GM21723 (cell line): ENCODE measurements around the gene DLG2.
"Not testable (repeated sequence)": the region's sequence is repeated elsewhere in the genome, so short reads cannot be mapped to it uniquely, and the experiment has no call there.

Experiments used
- ATAC-seq: cut with Tn5 transposase; IDR thresholded peaks from one replicate; pipeline ENCODE4 v1.9.1; 2021; ENCODE audit warnings: mild to moderate bottlenecking, moderate library complexity; ENCODE audit not compliant: unreplicated experiment

DLG2 gene

DNA sequence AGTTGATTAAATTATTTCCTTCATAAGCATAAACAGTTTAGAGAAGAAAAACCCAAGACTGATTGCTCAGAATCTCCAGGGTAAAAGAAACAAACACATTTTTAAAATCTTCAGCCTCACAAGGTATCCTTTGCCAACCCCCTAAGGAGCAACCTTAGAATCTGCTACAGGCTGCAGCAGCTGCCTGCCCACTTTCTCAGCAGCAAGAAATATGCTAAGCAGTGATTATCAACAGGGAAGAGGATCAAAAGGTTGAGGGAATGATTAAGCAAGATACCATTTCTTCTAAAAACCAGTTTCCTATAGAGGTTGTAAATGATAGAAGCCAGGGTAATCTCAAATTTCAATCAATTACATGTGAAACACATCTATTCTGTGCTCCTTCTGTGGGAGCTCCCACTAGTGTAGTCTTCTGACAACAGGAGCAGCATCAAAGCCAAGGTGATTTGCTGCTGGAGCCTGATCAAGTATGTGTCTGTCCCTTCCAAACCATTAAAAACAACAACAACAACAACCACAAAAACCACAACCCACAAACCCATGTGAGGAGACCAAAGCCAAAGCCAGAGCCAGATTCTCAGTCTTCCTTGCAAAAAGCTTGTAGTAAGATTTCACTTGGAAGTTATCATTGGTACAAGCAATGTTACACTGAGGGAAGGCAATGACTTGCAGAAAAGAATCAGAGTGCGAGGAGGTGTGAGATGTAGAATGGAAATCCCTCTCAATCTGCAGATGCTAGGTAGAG is 761.2 kb downstream of the DLG2 start:
- no peak for ATAC-seq

DNA sequence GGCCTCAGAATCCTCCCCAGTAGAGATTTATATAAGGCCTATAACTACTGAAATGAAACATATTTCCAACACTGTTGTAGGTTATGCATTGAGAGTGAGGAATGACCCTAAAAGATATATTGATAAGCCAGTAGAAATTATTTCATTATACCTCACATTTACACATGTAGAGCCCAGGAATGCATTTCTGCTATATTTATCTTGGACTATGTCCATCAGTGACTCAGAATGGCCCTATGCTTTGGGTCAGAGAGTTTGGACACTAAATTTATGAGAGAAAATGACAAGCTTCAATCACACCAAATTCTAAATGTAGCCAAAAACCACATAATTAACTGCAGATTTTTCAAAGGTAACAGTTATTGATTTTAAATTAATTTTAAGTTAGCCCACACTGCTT is 761.9 kb downstream of the DLG2 start:
- ATAC-seq: no peak

DNA sequence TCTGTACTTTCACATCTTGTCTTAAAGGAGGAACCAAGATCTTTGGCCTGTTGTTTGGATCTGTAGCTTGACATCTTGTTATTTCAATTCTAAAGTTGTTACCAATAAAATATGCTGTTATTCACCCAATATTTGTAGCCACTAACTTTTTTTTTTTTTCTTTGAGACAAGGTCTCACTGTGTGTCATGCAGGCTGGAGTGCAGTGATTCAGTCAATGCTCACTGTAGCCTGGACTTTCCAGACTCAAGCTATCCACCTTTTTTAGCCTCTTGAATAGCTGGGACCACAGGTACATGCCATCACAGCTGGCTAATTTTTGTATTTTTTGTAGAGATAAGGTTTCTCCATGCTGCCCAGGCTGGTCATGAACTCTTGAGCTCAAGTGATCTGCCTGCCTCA is 769.4 kb downstream of the DLG2 start:
- no peak for ATAC-seq

DNA sequence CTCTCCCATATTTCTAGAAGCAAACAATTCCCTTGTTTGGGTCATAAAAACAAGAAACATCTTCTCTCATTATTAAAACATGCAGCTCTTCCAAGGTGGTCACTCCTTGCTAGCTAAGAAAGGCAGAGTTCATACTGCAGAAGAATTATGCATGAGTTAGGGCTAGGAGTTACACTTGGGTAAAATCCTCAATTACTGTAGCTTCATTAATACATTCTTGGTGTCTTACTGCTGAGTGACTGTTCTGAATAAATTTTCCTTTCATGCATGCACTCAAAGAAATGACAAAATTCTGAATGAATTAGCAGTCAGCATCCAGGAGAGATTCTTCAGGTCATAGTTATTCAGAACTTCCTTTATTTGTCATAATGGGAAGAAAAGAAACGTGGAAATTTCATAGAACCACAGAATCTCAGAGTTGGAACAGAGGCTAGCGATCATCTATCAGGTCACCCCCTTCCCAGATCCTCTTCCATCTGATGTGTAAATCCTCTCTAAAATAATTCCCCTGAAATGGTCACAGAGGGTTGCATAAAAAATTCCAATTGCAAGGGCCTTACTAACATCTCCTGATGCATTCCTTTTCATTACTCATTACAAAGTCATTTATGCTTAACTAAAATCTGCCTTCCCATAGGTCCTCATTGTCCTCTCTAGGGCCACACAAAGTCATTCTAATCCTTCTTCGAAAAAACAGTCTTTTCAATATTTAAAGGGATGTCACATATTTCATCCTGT is 771.5 kb downstream of the DLG2 start:
- no peak for ATAC-seq

DNA sequence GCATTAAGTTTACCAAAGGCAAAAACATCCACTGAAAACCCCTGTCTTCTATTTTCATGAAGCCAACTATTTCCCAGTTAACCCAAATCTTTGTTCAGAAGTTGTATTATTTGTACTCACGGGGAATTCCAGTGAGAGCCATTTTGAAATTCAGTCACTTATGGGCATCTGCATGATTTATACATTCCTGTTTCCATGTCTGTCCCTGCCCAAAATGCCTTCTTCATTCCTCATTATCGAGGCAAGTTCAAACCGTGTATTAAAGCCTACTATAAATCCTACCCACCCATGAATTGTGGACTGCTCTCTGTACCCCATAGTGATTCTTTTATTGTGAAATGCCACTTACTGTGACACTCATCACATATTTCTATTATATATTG is 772.7 kb downstream of the DLG2 start:
- ATAC-seq: no peak

DNA sequence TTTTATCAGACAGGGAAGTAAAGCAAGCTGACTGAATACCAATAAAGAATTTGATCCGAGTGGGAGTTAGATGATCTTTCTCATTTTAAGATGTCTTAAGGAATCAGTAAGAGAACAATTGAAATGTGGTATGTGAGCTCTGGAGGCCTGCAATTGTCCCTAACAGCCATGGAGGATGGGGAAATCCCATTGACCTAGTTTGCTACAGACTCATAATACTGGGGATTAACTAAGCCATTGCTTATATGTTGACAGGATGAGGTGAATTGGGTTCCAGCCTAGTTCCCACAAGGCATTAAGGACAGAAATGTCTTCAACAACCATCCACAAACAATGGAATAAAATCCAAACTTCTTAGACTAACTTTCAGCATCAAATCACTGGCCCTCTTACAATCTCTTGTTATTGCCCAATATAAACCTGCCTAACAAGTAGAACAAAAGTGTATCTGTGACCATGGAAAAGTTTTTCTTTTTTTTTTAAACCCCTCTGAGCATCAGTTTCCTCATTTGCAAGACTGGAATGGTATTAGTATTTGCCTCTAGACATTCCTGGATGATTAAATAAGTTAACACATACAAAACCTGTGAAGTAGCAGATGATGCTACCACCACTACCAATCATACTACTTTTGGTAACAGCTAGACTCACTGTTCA is 773.2 kb downstream of the DLG2 start:
- no peak for ATAC-seq

DNA sequence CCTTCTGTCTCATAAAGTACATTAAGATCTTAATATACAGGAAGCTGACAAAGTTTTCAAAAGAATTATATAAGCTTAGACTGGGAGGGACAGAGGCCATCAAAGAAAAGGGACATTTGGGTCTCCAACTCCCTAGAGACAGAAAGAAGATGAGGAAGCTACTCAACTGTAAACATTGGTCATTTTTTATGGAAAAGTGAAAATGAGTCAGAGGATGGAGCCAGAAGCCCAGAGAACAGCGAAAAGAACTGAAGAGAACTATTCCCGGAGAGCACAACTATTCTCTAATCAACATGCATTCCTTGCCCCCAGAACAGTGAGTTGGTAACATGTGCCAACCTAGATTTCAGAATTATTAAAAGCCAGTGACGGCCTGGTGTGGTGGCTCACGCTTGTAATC is 779.3 kb downstream of the DLG2 start:
- no peak for ATAC-seq

DNA sequence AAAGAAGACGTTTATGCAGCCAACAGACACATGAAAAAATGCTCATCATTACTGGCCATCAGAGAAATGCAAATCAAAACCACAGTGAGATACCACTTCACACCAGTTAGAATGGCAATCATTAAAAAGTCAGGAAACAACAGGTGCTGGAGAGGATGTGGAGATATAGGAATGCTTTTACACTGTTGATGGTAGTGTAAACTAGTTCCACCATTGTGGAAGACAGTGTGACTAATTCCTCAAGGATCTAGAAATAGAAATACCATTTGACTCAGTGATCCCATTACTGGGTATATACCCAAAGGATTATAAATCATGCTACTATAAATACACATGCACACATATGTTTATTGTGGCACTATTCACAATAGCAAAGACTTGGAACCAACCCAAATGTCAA is 786.9 kb downstream of the DLG2 start:
- ATAC-seq: not testable (repeated sequence)

DNA sequence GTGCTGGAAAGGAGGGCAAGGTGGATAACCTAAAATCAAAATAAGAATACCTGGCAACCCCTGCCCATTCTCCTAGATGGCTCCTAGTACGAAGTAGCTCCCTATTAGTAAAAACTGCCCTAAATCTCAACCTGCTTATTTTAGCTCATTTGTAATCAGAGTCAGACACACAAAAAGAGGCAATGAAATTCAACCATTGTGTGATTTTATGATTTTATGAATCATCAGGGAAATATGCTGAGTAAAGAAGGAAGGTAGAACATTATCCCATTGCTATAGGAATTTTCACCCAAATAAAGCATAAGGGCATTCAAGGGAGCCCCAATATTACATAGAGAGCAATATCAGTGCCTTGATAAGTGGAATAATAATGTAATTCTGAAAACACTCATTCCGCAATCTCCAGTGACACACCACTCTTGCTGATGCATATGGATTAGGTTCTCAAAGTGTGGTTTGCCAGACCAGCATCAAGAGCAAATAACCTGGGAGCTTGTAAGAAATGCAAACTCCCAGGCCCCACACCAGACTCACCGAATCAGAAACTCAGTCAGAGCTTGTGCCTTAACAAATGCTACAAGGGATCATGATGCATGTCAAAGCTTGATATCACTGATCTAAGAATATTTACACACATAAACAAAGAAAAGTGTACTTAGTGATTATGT is 789.6 kb downstream of the DLG2 start:
- ATAC-seq: no peak

DNA sequence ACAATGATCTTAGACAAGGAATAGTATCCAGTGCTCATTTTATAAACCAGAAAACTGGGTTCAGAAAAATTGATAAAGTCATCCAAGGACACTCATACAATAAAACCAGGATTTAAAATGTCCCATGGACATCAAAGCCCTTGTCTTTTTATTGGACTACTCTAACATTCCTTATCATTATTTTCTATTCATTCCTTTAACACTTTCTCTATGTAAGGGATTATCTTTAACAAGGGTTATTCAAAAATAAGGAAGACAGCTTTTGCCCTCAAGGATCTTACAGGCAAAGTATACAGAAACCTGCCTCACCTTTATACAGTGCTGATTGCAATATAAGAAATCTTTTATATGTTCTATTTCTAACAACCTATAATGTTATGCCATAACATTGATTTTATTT is 790.8 kb downstream of the DLG2 start:
- ATAC-seq: no peak

DNA sequence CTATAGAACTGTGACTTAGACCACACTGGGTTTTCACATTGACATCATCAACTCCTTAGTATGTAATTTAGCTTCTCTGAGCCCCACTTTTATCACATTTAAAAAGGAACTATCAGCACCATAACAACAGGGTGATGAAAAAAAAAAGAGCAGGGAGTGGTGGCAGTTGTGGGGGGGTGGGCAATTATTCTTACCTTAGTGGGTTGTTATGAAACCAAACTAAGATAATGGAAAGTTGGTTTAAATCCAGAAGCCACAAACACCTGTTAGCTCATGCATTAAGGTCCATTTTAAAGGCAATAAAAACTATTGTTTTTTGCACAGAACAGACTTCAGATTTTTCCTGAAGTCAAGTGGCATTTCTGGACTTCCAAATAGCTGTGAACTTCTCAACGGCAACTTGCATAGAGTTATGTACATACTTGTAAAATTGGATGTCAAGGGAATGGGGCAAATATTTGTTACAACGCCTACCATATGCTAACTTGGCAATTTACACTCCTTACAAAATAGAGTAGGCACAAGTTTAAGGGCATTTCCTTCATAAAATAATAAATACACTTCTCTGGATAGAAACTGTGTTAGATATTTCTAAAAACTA is 793.6 kb downstream of the DLG2 start:
- no peak for ATAC-seq

DNA sequence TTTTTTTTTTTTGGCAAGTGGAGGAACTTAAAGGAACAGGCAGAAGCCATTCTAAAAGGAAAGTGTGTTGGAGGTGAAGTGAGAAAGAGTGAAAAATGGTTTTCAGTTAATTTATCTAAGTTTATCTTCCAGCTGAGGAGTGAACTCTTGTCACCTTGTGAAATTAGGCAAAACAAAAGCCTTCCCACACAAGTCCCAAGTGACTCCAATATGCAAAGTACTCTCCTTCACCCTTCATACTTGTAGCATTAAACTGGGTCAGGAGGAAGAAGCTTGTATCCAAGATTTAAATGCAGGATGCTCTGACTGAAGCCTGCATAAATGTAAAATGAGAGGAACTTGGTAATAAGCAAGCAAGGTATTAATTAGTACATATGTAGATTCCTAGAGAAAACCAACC is 796.8 kb downstream of the DLG2 start:
- no peak for ATAC-seq

DNA sequence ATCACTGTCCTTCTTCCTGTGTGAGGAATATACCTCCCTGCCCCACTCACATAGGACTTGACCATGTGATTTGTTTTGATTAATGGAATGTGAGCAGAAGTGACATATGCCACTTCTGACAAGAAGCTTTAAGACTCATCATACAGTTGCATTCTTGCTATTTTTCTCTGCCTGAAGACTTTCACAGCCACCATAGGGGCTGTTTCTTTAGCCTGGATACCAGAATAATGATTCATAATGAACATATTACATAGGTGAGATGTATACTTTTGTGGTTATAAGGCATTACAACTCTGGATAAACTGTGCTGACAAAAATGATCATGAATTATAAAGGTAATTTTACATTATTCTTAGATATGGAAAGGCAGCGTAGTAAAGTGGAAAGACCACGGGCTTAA is 798.0 kb downstream of the DLG2 start:
- no peak for ATAC-seq

DNA sequence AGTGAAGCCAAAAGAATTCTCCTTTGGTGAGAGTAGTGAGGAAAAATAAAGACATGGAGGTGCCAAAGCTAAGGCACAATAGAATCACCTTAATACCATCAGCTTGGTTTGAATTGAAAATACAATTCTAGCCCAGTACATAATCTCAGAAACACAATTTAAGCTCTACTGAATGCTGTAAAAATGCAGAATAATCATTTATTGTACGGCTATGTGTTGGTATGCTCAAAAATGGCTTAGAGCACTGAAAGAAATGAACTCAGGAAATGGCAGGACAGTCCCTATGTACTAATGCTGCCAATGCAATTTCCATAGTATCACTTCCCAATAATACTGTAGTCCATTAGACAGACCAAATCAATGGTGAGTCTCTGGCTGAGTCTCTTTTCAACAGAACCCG is 798.5 kb downstream of the DLG2 start:
- no peak for ATAC-seq

DNA sequence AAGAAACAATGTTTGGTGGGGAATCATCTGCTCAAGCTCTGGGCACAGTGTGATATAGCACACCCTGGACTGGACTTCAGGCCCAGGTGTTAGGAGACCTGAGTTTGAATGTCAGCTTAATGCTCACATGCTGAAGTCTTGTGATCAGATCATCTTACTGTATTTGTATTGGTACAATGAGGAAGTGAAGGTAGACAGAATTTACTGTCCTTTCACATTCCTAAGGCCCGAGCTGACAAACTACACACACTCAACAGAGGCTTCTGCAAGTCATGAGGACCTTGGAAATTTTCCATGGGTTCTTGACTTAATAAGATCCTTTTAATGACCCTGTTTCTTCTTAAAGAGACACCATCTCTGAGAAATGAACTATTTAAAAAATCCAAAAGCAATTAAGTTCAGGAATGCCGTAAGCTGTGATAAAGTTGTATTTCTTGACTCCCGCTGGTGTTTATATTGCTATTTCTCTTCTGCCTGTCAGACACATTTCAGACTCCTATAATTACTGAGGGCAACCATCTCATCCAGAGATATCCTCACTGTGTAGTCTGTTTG is 802.0 kb downstream of the DLG2 start:
- no peak for ATAC-seq

DNA sequence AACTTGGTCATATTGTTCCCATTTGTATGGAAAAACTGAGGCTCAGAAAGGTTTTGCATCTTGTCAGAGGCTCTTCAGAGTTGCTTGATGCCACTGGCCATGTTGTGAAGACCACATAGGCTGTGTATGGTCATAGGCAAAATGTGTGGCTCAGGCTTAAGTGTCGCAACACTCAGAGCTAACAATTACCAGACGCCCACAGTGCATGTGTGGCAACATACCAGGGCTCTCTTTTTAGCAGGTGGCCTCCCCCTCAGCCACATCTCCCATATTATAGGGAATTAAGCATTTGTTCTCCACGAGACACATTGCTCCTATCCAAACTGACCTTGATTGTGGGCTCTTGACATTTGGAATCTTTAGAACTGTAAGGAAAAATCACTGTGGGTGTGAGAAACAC is 802.5 kb downstream of the DLG2 start:
- ATAC-seq: no peak

DNA sequence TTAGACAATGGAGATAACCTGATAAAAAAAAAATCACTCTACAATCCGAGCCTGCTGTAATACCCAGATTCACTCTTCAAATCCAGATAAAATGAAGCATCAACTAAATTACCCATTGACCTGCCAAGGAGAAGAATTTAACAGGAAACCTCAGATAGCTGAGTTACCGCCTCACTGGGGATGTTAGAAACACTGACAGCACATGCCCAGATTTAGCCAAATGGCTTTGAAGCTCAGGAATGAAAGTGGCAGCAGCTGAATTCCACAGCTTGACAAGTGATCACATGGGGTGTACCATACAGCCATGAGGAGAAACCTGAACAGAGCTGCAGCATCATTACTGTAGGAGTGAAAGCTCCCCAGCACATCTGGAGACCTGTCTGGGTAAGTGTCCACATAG is 807.6 kb downstream of the DLG2 start:
- no peak for ATAC-seq

DNA sequence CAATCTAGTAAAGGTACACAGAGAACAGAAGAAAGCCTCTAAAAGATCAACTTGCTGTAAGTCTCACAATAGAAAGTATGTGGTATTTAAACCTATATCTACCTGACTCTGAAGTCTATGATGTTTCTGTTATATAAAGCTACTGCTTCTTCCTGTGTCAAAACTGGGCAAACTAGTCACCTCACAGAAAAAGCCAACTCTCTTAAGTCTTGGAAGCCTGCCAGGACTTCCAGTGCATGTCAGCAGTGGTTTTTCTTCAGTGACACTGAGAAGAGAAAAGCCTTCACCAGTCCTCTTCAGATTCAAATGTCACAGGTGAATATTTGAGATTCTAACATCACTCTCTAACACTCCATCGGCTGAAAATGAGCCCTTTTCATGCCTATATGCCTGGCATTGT is 808.0 kb downstream of the DLG2 start:
- no peak for ATAC-seq

DNA sequence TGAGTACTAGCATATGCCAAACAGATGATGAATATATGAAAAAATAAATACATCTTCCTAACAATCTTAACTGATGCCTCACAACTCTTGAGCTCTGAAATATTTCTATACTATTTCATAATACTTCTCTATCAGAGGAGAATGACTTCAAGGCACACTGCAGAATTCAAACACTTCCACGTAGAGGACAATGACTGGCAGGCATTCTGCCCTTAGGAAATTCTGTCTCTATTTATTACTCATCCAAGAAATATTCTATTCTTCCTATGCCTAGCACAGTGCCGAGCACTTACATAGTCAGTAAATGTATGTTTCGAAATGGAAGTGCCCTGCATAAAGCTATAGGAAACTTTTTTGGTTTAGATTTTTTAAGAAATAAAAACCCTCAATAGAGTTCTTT is 809.1 kb downstream of the DLG2 start:
- ATAC-seq: no peak

DNA sequence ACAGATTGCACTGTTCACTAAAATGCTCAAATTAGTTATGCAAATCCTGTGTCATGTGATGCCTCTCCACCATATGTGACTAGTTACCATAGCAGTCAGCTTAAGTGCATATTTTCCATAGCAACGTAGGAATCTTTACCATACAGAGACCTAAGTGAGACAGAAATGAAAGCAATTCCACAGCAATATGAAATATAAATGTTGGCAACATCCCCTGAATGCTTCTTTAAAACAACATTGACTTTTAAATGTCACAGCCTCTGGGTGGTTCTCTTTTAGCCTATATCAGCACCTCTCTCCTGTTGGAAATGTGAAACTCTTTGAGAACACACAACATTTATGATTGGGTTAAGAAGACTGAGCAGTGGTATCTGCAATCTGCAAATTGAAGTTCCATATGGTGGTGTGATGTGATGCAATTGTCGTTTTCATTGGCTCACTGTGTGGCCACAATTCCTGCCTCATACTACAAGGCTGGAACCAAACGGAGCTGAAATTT is 814.6 kb downstream of the DLG2 start:
- no peak for ATAC-seq

DNA sequence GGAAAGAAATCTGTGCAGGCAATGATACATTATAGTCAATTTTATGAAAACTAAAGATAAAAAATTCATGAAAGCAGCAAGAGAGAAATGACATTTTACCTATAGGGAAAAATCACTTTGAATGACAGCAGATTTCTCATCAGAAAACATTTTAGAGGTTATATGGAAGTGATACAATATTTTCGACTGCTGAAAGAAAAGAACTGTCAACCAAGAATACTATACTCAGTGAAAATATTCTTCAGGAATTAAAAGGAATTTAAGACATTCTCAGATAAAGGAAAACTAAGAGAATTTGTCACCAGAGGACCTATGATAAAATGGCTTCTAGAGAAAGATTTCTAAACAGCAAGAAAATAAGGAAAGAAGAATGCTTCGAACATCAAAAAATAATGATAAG is 820.8 kb downstream of the DLG2 start:
- no peak for ATAC-seq
